Measurements from ENCODE around the gene PNPLA7. TPM values are rescaled to one million over a fixed set of nuclear protein-coding genes. Genes with fewer than 3 reads are reported as not detected.

The PNPLA7 gene
- total and polyA plus RNA-seq, 2 of the 4 experiments (the other 2 are of a cell fraction): under 0.01 to 0.89 TPM

DNA sequence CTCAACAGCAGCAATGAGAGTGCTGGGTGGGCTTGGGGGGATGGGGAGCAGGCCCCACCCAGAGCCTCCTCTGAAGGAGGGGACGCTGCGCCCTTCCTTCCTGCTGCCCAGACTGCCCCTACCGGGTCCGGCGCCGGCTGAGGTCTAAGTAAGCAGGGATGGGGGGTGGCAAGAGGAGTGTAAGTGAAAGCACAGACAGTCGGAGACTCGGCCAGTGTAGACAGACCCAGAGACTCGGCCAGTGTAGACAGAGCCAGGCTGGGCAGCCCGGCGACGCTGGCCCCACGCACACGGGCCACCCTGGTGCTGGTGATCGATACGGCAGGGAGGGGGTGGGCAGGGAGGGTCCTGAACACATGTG is 101.6 kb downstream of the PNPLA7 start:
- BruUV-seq (replicated peaks): no TSS peak
- no peak overlapping the region for H3K56ac ChIP-seq (ENCODE audit: extremely low read depth, insufficient read depth, low read length)
- no peaks in the 10 kb centered on the region for H3K27me3 ChIP-seq (ENCODE audit: control insufficient read depth, insufficient read depth, low read length)
- POLR2A ChIA-PET (ENCODE audit: unreplicated experiment): no interaction called here
- H4K5ac ChIP-seq (ENCODE audit: low read depth, low read length): no peak overlapping the region
- dilution Hi-C loops (cut with HindIII; ENCODE audit: low sequenced_read_pairs, unreplicated experiment) (no loop called here), in situ Hi-C loops (cut with MboI; ENCODE audit: low sequenced_read_pairs) (no loop called here), intact Hi-C loops (cut with micrococcal nuclease) (no loop called here)
- no peak overlapping the region for H3K18ac ChIP-seq (ENCODE audit: low read depth, low read length)
- ATAC-seq (ENCODE audit: low read depth): no peak
- H2BK5ac ChIP-seq (ENCODE audit: low read depth, low read length, poor library complexity, severe bottlenecking): no peak overlapping the region
- H2AK5ac ChIP-seq (ENCODE audit: low read depth, low read length): no peak overlapping the region
- no peaks in the 10 kb centered on the region for H3K9me1 ChIP-seq (ENCODE audit: insufficient read depth, low read length)
- H3K9ac ChIP-seq (ENCODE audit: low read depth, low read length): no peak overlapping the region
- H3K4me2 ChIP-seq (ENCODE audit: low read depth, low read length): no peak overlapping the region
- CTCF ChIA-PET: no interaction called here
- no peak for DNase-seq
- H2AFZ ChIP-seq (replicated peaks; ENCODE audit: low read length, poor library complexity): no peak overlapping the region
- peaks cover 0 to under 1% of the 10 kb centered on the region in 2 experiments; a peak in 1 of 4 replicates for H3K79me1 ChIP-seq (ENCODE audit: low read depth in 1 of 2, low read length in 2 of 2)
- H4K20me1 ChIP-seq (ENCODE audit: insufficient read depth, low read length): peaks cover 4% of the 10 kb centered on the region; the same call in 1 of the 2 replicates
- no peak overlapping the region for H3K23ac ChIP-seq (ENCODE audit: low read depth, low read length)
- no peak overlapping the region for H4K91ac ChIP-seq (ENCODE audit: insufficient read depth, low read depth, low read length)
- H3K4me1 ChIP-seq (ENCODE audit: control insufficient read depth, insufficient read depth, low read length): peaks cover 2% of the 10 kb centered on the region; the same call in 1 of the 2 replicates
- no peak overlapping the region for H2AK9ac ChIP-seq (replicated peaks; ENCODE audit: low read depth, low read length, poor library complexity)
- no peak overlapping the region for H3K14ac ChIP-seq (replicated peaks; ENCODE audit: low read depth, low read length)
- H3K4ac ChIP-seq (ENCODE audit: low read depth, low read length): no peak overlapping the region
- no peak overlapping the region for H4K8ac ChIP-seq (ENCODE audit: low read depth in 2 of 2, low read length in 2 of 2)
- WGBS, 2 experiments (ENCODE audit: extremely low coverage in 2 of 2, insufficient read length in 1 of 2): 77% methylated on average over 7 of the region's 16 CpGs; no CpG with 5 or more reads in 1 of the 2 experiments
- peaks cover 27% of the 10 kb centered on the region for H3K36me3 ChIP-seq (ENCODE audit: control insufficient read depth, insufficient read depth, low read length)
- no peak overlapping the region for H3K4me3 ChIP-seq (ENCODE audit: insufficient read depth, low read depth, low read length)
- H3K27ac ChIP-seq (ENCODE audit: insufficient read depth, low read length): no peak overlapping the region
- H2BK20ac ChIP-seq (ENCODE audit: low read depth, low read length): no peak overlapping the region
- H3K9me3 ChIP-seq (ENCODE audit: control insufficient read depth, insufficient read depth, low read length): no peaks in the 10 kb centered on the region
- no peak overlapping the region for H2BK120ac ChIP-seq (ENCODE audit: low read depth, low read length)
- TF ChIP-seq POLR2A (IDR thresholded peaks at IDR 0.05; ENCODE audit: low read depth, low read length) (no peak), RFX5 (IDR thresholded peaks at IDR 0.05; ENCODE audit: low read depth, low read length) (no peak), CEBPB (IDR thresholded peaks at IDR 0.05; ENCODE audit: low read depth, low read length) (no peak), MXI1 (IDR thresholded peaks at IDR 0.05; ENCODE audit: borderline replicate concordance, low read depth, low read length) (no peak), SMC3 (IDR thresholded peaks at IDR 0.05; ENCODE audit: low read depth, low read length) (no peak), MAZ (IDR thresholded peaks at IDR 0.05; ENCODE audit: borderline replicate concordance, low read depth, low read length) (no peak), RAD21 (IDR thresholded peaks at IDR 0.05; ENCODE audit: low read length) (no peak), BHLHE40 (IDR thresholded peaks at IDR 0.05; ENCODE audit: low read depth, low read length) (no peak), MAFK (IDR thresholded peaks at IDR 0.05; ENCODE audit: low read depth, low read length) (no peak), NFE2L2 (IDR thresholded peaks at IDR 0.05; ENCODE audit: low read depth, low read length) (no peak), CHD1 (IDR thresholded peaks at IDR 0.05; ENCODE audit: low read depth, low read length) (no peak), RCOR1 (IDR thresholded peaks at IDR 0.05; ENCODE audit: insufficient replicate concordance, low read length) (no peak), FOS (IDR thresholded peaks at IDR 0.05; ENCODE audit: low read depth, low read length) (no peak)
- TF ChIP-seq, protein P1, sequence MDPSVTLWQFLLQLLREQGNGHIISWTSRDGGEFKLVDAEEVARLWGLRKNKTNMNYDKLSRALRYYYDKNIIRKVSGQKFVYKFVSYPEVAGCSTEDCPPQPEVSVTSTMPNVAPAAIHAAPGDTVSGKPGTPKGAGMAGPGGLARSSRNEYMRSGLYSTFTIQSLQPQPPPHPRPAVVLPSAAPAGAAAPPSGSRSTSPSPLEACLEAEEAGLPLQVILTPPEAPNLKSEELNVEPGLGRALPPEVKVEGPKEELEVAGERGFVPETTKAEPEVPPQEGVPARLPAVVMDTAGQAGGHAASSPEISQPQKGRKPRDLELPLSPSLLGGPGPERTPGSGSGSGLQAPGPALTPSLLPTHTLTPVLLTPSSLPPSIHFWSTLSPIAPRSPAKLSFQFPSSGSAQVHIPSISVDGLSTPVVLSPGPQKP (IDR thresholded peaks at IDR 0.05; ENCODE audit: borderline replicate concordance, low read depth, low read length): no peak
- TF ChIP-seq, protein P2, sequence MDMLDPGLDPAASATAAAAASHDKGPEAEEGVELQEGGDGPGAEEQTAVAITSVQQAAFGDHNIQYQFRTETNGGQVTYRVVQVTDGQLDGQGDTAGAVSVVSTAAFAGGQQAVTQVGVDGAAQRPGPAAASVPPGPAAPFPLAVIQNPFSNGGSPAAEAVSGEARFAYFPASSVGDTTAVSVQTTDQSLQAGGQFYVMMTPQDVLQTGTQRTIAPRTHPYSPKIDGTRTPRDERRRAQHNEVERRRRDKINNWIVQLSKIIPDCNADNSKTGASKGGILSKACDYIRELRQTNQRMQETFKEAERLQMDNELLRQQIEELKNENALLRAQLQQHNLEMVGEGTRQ (IDR thresholded peaks at IDR 0.05; ENCODE audit: low read depth, low read length): no peak
- TF ChIP-seq, protein P3, sequence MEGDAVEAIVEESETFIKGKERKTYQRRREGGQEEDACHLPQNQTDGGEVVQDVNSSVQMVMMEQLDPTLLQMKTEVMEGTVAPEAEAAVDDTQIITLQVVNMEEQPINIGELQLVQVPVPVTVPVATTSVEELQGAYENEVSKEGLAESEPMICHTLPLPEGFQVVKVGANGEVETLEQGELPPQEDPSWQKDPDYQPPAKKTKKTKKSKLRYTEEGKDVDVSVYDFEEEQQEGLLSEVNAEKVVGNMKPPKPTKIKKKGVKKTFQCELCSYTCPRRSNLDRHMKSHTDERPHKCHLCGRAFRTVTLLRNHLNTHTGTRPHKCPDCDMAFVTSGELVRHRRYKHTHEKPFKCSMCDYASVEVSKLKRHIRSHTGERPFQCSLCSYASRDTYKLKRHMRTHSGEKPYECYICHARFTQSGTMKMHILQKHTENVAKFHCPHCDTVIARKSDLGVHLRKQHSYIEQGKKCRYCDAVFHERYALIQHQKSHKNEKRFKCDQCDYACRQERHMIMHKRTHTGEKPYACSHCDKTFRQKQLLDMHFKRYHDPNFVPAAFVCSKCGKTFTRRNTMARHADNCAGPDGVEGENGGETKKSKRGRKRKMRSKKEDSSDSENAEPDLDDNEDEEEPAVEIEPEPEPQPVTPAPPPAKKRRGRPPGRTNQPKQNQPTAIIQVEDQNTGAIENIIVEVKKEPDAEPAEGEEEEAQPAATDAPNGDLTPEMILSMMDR (conservative IDR thresholded peaks at IDR 0.05; ENCODE audit: low read depth, low read length): no peak
- no peak overlapping the region for H2BK15ac ChIP-seq (ENCODE audit: low read depth, low read length)

Data from IMR-90 (cell line).